CD14-positive monocyte (primary cell): ENCODE data around the gene CARD19. TPM values are rescaled to one million over a fixed set of nuclear protein-coding genes. Genes with fewer than 3 reads are reported as not detected.

Source experiments
- DNase-seq, 3 donors: peaks; one replicate each; pipeline ENCODE4 v3.0.0-alpha.2; 2011 to 2022
- H2AFZ ChIP-seq: 2 replicates; pipeline ENCODE4 v1.6.0; 2012; ENCODE audit warnings: mild to moderate bottlenecking, low read depth, low read length, inconsistent platforms; ENCODE audit not compliant: insufficient read depth, poor library complexity, severe bottlenecking
- H3K27ac ChIP-seq, 2 donors: 1 replicate in 1 of 2; 2 replicates in 1 of 2; pipeline ENCODE4 v1.5.1; 2012 to 2013; ENCODE audit warnings: low read length in 2 of 2, control low read depth in 1 of 2, inconsistent platforms in 1 of 2, low read depth in 1 of 2, mild to moderate bottlenecking in 1 of 2
- H3K27me3 ChIP-seq, 2 donors: one replicate each; pipeline versions ENCODE4 v1.6.0 to v1.6.1; 2011 to 2013; ENCODE audit warnings: low read length in 2 of 2; ENCODE audit not compliant: control insufficient read depth in 2 of 2, insufficient read depth in 2 of 2
- H3K36me3 ChIP-seq, 2 donors: replicated peaks in 1 of 2; 1 replicate in 1 of 2; 2 replicates in 1 of 2; pipeline versions ENCODE4 v1.5.1 to v1.6.1; 2012 to 2013; ENCODE audit warnings: low read length in 2 of 2, control low read depth in 1 of 2, inconsistent platforms in 1 of 2, mild to moderate bottlenecking in 1 of 2; ENCODE audit not compliant: insufficient read depth in 2 of 2, control insufficient read depth in 1 of 2
- H3K4me1 ChIP-seq, 2 donors: 1 replicate in 1 of 2; 2 replicates in 1 of 2; pipeline versions ENCODE4 v1.5.1 to v1.6.1; 2012 to 2013; ENCODE audit warnings: low read length in 2 of 2, control low read depth in 1 of 2, inconsistent platforms in 1 of 2, mild to moderate bottlenecking in 1 of 2, moderate library complexity in 1 of 2; ENCODE audit not compliant: insufficient read depth in 2 of 2, control insufficient read depth in 1 of 2
- H3K4me2 ChIP-seq: replicated peaks from 2 replicates; pipeline ENCODE3; 2012; ENCODE audit warnings: low read length, moderate library complexity, mild to moderate bottlenecking; ENCODE audit not compliant: poor library complexity, severe bottlenecking; ENCODE audit errors: extremely low read depth
- H3K4me3 ChIP-seq, 3 experiments: fragments of 200-600 bp in 1 of 3; sonication (generic) in 1 of 3; replicated peaks in 1 of 3; 1 replicate in 2 of 3; 2 replicates in 1 of 3; pipeline ENCODE4 v1.5.1; 2011 to 2013; ENCODE audit warnings: low read length in 3 of 3, mild to moderate bottlenecking in 3 of 3, control low read depth in 2 of 3, low read depth in 2 of 3, inconsistent platforms in 1 of 3, moderate library complexity in 1 of 3
- H3K79me2 ChIP-seq: 2 replicates; pipeline ENCODE4 v1.6.0; 2012; ENCODE audit warnings: mild to moderate bottlenecking, control low read depth, inconsistent platforms, low read length, moderate library complexity; ENCODE audit not compliant: insufficient read depth
- H3K9ac ChIP-seq: 2 replicates; pipeline ENCODE4 v1.6.0; 2017; ENCODE audit warnings: low read length, mild to moderate bottlenecking; ENCODE audit not compliant: insufficient read depth, poor library complexity, severe bottlenecking
- H3K9me3 ChIP-seq, 2 donors: replicated peaks in 1 of 2; 1 replicate in 1 of 2; 2 replicates in 1 of 2; pipeline versions ENCODE4 v1.5.1 to v1.6.1; 2012 to 2013; ENCODE audit warnings: low read length in 2 of 2, control low read depth in 1 of 2; ENCODE audit not compliant: control insufficient read depth in 1 of 2, insufficient read depth in 1 of 2
- H4K20me1 ChIP-seq: 2 replicates; pipeline ENCODE4 v1.6.0; 2012; ENCODE audit warnings: mild to moderate bottlenecking, low read length, control low read depth, moderate library complexity; ENCODE audit not compliant: insufficient read depth
- H3K27ac Mint-ChIP-seq, 7 donors: one replicate each; pipeline ENCODE4 v1.8.0; 2020; ENCODE audit warnings: mild to moderate bottlenecking in 7 of 7, mixed read lengths in 7 of 7, moderate library complexity in 6 of 7, inconsistent platforms in 2 of 7
- H3K27me3 Mint-ChIP-seq, 3 donors: one replicate each; pipeline ENCODE4 v1.8.0; 2021 to 2022; ENCODE audit warnings: low read depth in 3 of 3, mild to moderate bottlenecking in 3 of 3, mixed read lengths in 3 of 3, moderate library complexity in 3 of 3, inconsistent platforms in 1 of 3
- H3K36me3 Mint-ChIP-seq, 2 donors: one replicate each; pipeline ENCODE4 v1.8.0; 2020; ENCODE audit warnings: mixed read lengths in 2 of 2, inconsistent platforms in 1 of 2, mild to moderate bottlenecking in 1 of 2
- H3K4me1 Mint-ChIP-seq: one replicate; pipeline ENCODE4 v1.8.0; 2020; ENCODE audit warnings: mild to moderate bottlenecking, mixed read lengths
- H3K4me3 Mint-ChIP-seq, 2 donors: one replicate each; pipeline ENCODE4 v1.8.0; 2020; ENCODE audit warnings: mild to moderate bottlenecking in 2 of 2, mixed read lengths in 2 of 2, moderate library complexity in 1 of 2
- H3K9me3 Mint-ChIP-seq, 7 donors: one replicate each; pipeline ENCODE4 v1.8.0; 2020 to 2022; ENCODE audit warnings: mixed read lengths in 7 of 7, mild to moderate bottlenecking in 6 of 7, moderate library complexity in 6 of 7, inconsistent platforms in 2 of 7
- CTCF ChIP-seq: fragments of 200-600 bp; IDR thresholded peaks from one replicate; pipeline ENCODE4 v1.8.0; 2022; ENCODE audit warnings: antibody characterized with exemption, mild to moderate bottlenecking
- WGBS: methylation state at CpG from one replicate; pipeline ENCODE4 v1.1.5; 2013; ENCODE audit warnings: missing lambda C conversion rate; ENCODE audit not compliant: insufficient coverage; 5-methylcytosine and 5-hydroxymethylcytosine counted together
- intact Hi-C, 2 donors: fragments of 100-400 bp; cut with micrococcal nuclease; formaldehyde crosslinking; loops; one replicate each; pipeline versions ENCODE4 v1.15.0 to v1.15.1; 2023
- polyA plus RNA-seq, 3 donors: library from polyadenylated mRNA; depleted of rRNA in 1 of 3; unstranded in 2 of 3; stranded (reverse) in 1 of 3; fragments of 300-500 nt in 2 of 3; fragments of >200 nt in 1 of 3; fragmentation: Illumina TruSeq in 2 of 3; gene quantifications; 1 replicate in 2 of 3; 2 replicates in 1 of 3; pipeline ENCODE4 v1.2.3, GENCODE V29; 2012 to 2021

Gene CARD19
- polyA plus RNA-seq, 3 donors: 130 to 506 (median 137) TPM

- H3K36me3 Mint-ChIP-seq: peaks cover 38 to 56% of the 10 kb centered on the region in 2 donors
- Histone ChIP-seq H4K20me1 (peaks cover 72% of the 10 kb centered on the region), H3K36me3 (peaks cover 16 to 25% of the 10 kb centered on the region in 2 donors), H3K27me3 (no peaks in the 10 kb centered on the region), H3K4me3 (peak overlapping the region; percentile 83 to 89 (median 88)), H3K9me3 (no peaks in the 10 kb centered on the region), H2AFZ (no peak overlapping the region), H3K9ac (peak overlapping the region; percentile 100), H3K79me2 (peaks cover 73% of the 10 kb centered on the region), H3K4me1 (peaks cover 78 to 81% of the 10 kb centered on the region in 2 donors), H3K27ac (peak overlapping the region; percentile 59 to 95), H3K4me2 (peak overlapping the region; percentile 92)
- intact Hi-C loops: loop anchor here in 1 of 2 donors (5.0 to 10.0 kb wide), 2 partner anchors 34 to 433 kb away; partner anchors contain the start of gene CARD19
- H3K4me1 Mint-ChIP-seq: peaks cover 82% of the 10 kb centered on the region
- 90% methylated on average over 7 of the region's 13 CpGs for WGBS
- peaks cover 3 to 17% (median 12%) of the 10 kb centered on the region in 3 donors for H3K27me3 Mint-ChIP-seq
- H3K9me3 Mint-ChIP-seq: peaks cover 0 to 2% (median 0%) of the 10 kb centered on the region in 7 donors
- no peak for TF ChIP-seq CTCF
- peak overlapping the region; percentile 92 to 94 for H3K4me3 Mint-ChIP-seq
- peak overlapping the region; percentile 59 to 96 (median 95) for H3K27ac Mint-ChIP-seq
- no peak for DNase-seq
These were observed 35.7 kb downstream of the CARD19 start for GRCh38 chr9:93131599-93132286.

GRCh38 chr9:93132287-93132927, 36.4 kb downstream of the CARD19 start:
- no peak for TF ChIP-seq CTCF
- Histone ChIP-seq H3K36me3 (peaks cover 16 to 23% of the 10 kb centered on the region in 2 donors), H3K4me1 (peaks cover 71 to 74% of the 10 kb centered on the region in 2 donors), H3K27ac (peak overlapping the region; percentile 86 to 95), H2AFZ (no peak overlapping the region), H3K9me3 (no peaks in the 10 kb centered on the region), H3K4me3 (peak overlapping the region; percentile 83 to 89 (median 88)), H3K9ac (peak overlapping the region; percentile 100), H3K79me2 (peaks cover 66% of the 10 kb centered on the region), H3K27me3 (no peaks in the 10 kb centered on the region), H3K4me2 (peak overlapping the region; percentile 92), H4K20me1 (peaks cover 65% of the 10 kb centered on the region)
- H3K4me3 Mint-ChIP-seq: peak overlapping the region; percentile 92 to 94
- H3K36me3 Mint-ChIP-seq: peaks cover 36 to 50% of the 10 kb centered on the region in 2 donors
- 40% methylated on average over 7 of the region's 12 CpGs for WGBS
- H3K9me3 Mint-ChIP-seq: peaks cover 0 to 2% (median 0%) of the 10 kb centered on the region in 7 donors
- H3K27me3 Mint-ChIP-seq: peaks cover 3 to 17% (median 12%) of the 10 kb centered on the region in 3 donors
- H3K4me1 Mint-ChIP-seq: peaks cover 76% of the 10 kb centered on the region
- intact Hi-C loops: loop anchor here in 1 of 2 donors (5.0 to 10.0 kb wide), 2 partner anchors 35 to 432 kb away; partner anchors contain the start of gene CARD19
- H3K27ac Mint-ChIP-seq: peak overlapping the region; percentile 89 to 97 (median 96)
- peak in 1 of 3 donors; percentile 11 for DNase-seq
